NCI-H526 (cell line): ENCODE results near the gene ADAM15.

ENCODE experiments used
- DNase-seq, 2 experiments: peaks; one replicate each; lab custom pipeline; 2025; lab: John Stamatoyannopoulos, UW

The ADAM15 gene

GRCh38 chr1:155072531-155073289 is 21.6 kb downstream of the ADAM15 start:
- no peak for DNase-seq

- peak; percentile 84 to 91 for DNase-seq
These were observed 22.5 kb downstream of the ADAM15 start for GRCh38 chr1:155073377-155074242.

DNA sequence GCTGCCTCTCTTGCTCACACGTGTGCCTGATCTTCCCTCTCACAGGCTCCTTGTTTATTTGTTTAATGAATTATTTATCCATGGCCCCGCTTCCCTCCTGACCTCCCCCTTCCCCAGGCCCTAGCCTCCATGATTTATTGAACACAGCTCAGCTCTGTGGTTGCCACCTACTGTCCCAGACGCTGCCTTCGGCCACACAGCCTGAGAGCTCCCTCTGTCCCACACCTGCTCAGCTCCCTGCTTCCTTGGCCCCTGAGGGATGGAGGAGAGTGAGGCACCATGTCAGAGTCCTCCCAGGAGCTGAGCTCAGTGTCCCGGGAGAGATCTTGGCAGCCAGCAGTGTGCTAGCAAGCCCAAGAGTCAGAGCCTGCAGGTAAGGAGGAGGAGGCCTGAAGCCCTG is 24.4 kb downstream of the ADAM15 start:
- DNase-seq: peak; percentile 75 to 91

- no peak for DNase-seq
These were observed 25.3 kb downstream of the ADAM15 start for GRCh38 chr1:155076371-155076770.

- DNase-seq: peak; percentile 82 to 92
These were observed 26.2 kb downstream of the ADAM15 start for GRCh38 chr1:155077346-155077745.

- DNase-seq: peak in 1 of 2 experiments; percentile 70
These were observed 26.8 kb downstream of the ADAM15 start for GRCh38 chr1:155077758-155078445.

DNA sequence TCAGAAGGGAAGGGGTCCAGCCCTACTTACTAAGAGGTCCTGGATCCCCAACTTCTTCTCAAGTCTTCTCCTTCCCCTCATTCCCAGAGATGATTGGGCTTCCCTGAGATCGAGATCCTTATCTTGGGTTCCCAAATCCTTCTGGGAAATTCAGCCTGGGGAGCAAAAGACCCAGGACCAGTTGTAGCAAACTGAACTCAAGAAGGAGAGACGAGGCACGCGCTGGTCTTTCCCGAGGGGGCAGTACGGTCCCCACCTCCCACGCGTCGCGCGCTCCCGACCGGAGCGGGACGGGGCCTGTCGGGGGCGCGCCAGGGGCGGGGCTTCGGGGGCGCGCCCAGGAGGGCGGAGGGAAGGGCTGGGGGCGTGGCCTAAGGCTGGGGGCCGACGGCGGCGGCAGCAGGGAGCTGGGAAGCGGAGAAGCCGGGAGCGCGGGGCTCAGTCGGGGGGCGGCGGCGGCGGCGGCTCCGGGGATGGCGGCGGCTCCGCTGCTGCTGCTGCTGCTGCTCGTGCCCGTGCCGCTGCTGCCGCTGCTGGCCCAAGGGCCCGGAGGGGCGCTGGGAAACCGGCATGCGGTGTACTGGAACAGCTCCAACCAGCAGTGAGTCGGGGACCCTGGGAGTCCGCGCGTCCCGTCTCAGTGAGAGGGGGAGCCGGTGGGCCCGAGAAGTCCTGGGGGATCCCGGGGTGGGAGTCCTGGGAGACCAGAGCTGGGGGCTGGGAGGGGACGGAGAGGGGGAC is 27.5 kb downstream of the ADAM15 start, which contains the start of gene EFNA3:
Gene EFNA3, plus strand, starts transcription at position 369 of the 741 bp plus-strand sequence. Its CDS starts 105 bp downstream, at position 474.
- DNase-seq: peak in 1 of 2 experiments; percentile 97

GRCh38 chr1:155079210-155079486 is 28.0 kb downstream of the ADAM15 start:
- DNase-seq: no peak

GRCh38 chr1:155079487-155080311 is 28.6 kb downstream of the ADAM15 start:
- DNase-seq: peak in 1 of 2 experiments; percentile 91

GRCh38 chr1:155080312-155081228 is 29.5 kb downstream of the ADAM15 start:
- DNase-seq: peak; percentile 92 to 99

GRCh38 chr1:155081472-155082300 is 30.6 kb downstream of the ADAM15 start:
- DNase-seq: peak; percentile 44 to 90

DNA sequence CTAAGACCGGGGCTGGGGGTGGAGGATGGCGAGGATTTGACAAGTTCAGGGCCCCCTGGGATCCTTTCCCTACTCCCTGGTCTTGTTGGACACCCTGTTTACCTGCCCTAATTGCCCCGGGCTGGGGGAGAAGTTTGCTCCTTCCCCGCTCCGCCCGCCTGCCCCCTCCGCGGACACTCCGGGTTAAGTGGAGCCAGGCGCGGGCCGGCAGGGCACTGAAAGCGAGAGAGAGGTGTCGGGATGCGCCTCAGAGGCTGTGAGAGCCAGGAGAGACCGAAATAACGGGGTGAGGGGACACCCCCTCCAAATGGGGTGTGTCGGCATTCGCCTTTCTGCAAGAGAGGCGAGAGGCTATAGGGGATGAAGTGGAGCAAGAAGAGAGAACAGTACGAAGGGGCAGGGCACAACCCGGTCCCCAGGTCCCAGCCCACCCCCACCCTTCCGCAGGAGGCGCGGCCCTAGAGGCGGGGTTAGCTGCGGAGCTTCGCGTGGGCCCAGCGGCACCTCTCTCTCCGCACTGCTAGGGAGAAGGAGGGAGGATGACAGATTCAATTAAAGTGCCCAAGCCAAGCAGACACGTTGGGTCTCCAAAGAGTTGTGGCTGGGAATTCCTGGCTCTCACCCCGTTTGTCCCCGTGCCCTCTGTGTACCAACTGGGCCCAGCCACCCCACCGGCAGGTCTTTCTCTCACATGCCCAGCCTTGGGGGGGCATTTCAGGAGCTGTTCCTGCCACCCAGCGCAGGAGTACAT is 31.4 kb downstream of the ADAM15 start:
- DNase-seq: peak; percentile 58 to 89

- DNase-seq: peak in 1 of 2 experiments; percentile 78
These were observed 32.0 kb downstream of the ADAM15 start for GRCh38 chr1:155083052-155083541.

GRCh38 chr1:155083865-155084721 is 33.0 kb downstream of the ADAM15 start:
- peak; percentile 83 to 84 for DNase-seq

DNA sequence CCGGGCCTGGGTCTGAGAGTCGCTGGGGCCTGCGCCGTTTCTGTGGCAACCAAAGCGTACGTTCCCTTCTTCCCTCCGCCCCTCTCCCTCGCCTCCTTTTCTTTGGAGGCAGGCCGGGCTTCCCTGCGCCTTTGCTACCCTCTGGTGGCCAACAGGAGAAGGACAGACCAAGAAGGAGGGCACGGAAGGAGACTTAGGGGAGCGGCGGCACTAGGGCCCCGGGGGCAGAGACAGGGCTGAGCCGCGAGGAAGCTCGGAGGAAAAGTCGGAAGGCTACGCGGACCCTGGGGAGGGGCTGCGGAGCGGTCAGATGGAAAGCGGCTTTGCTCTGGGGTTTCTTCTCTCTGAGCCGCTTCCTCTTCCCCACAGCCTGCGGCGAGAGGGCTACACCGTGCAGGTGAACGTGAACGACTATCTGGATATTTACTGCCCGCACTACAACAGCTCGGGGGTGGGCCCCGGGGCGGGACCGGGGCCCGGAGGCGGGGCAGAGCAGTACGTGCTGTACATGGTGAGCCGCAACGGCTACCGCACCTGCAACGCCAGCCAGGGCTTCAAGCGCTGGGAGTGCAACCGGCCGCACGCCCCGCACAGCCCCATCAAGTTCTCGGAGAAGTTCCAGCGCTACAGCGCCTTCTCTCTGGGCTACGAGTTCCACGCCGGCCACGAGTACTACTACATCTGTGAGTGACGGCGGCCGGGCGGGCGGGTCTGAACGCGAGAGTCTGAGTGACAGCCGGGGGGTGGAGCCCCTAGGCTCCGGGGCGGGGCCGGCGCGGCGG is 33.8 kb downstream of the ADAM15 start:
- peak; percentile 99 to 100 for DNase-seq

- DNase-seq: peak in 1 of 2 experiments; percentile 79
These were observed 34.5 kb downstream of the ADAM15 start for GRCh38 chr1:155085504-155086127.
